GM12891 (cell line): ENCODE measurements around the gene SLC24A3.

ENCODE experiments used
- PAX5 ChIP-seq: IDR thresholded peaks from 2 replicates; pipeline ENCODE4 v1.6.1; 2011; ENCODE audit warnings: low read length, moderate library complexity, mild to moderate bottlenecking; ENCODE audit not compliant: insufficient read depth, severe bottlenecking
- POLR2A ChIP-seq: IDR thresholded peaks from 2 replicates; pipeline ENCODE4 v1.6.1; 2011; ENCODE audit warnings: low read depth, low read length, control low read depth
- POLR2AphosphoS5 ChIP-seq: IDR thresholded peaks from 2 replicates; pipeline ENCODE4 v1.6.1; 2011; ENCODE audit warnings: low read depth, low read length, control low read depth
- POU2F2 ChIP-seq: IDR thresholded peaks from 2 replicates; pipeline ENCODE4 v1.6.1; 2011; ENCODE audit warnings: low read depth, mild to moderate bottlenecking, control low read depth, low read length, moderate library complexity
- SPI1 ChIP-seq: IDR thresholded peaks from 2 replicates; pipeline ENCODE4 v1.6.1; 2011; ENCODE audit warnings: low read depth, low read length, control low read depth
- TAF1 ChIP-seq: IDR thresholded peaks from 2 replicates; pipeline ENCODE4 v1.6.1; 2011; ENCODE audit warnings: low read depth, low read length, control low read depth

DNA sequence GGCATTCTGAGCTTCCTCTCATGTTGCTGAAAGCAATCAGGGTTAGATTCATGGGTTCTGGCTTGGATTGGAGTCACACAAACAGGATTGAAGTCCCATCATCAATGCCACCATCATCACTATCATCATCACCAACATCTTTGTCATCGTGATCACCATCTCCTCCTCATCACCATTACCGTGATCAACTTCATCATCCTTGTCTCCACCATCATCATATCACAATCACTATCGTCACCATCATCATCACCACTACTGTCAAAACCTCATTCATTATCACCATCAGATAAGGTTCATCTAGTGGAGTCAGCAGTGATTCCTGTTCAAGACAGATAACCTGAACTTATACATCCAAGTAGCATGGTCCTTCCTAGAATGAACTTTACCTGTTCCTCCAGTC is 351.8 kb downstream of the SLC24A3 start:
- TF ChIP-seq POLR2A, result no peak
- no peak for TF ChIP-seq POLR2AphosphoS5
- TF ChIP-seq TAF1, result no peak
- TF ChIP-seq POU2F2, result no peak
- no peak for TF ChIP-seq SPI1
- no peak for TF ChIP-seq PAX5
